Cardiac muscle cell (in vitro differentiated cells and primary cell): ENCODE data around the gene EMC10. TPM values are rescaled to one million over a fixed set of nuclear protein-coding genes. Genes with fewer than 3 reads are reported as not detected.

Experiments
- DNase-seq, 2 donors: peaks; one replicate each; pipeline versions ENCODE4 v3.0.0 to v3.0.0-alpha.2; 2010 to 2017; ENCODE audit warnings: low read depth in 1 of 2, low spot score in 1 of 2
- H3K27ac ChIP-seq: fragments of 200-600 bp; sonication (generic); 2 replicates; pipeline ENCODE4 v1.5.1; 2016
- H3K27me3 ChIP-seq: fragments of 200-600 bp; sonication (generic); 2 replicates; pipeline ENCODE4 v1.6.0; 2016; ENCODE audit warnings: control low read depth
- H3K36me3 ChIP-seq: fragments of 200-600 bp; sonication (generic); 2 replicates; pipeline ENCODE4 v1.5.1; 2016; ENCODE audit warnings: control low read depth
- H3K4me1 ChIP-seq: fragments of 200-600 bp; sonication (generic); 2 replicates; pipeline ENCODE4 v1.8.1; 2017; ENCODE audit warnings: low read depth, mild to moderate bottlenecking, mixed run types
- H3K4me3 ChIP-seq: fragments of 200-600 bp; sonication (generic); 2 replicates; pipeline ENCODE4 v1.5.1; 2016; ENCODE audit warnings: mild to moderate bottlenecking
- H3K9me3 ChIP-seq: fragments of 200-600 bp; sonication (generic); 2 replicates; pipeline ENCODE4 v1.5.1; 2017; ENCODE audit warnings: low read depth, mild to moderate bottlenecking, control low read depth
- polyA plus RNA-seq: library from polyadenylated mRNA; unstranded; fragments of >200 nt; fragmentation: Nextera tagmentation; extraction: Ambion mirVana; gene quantifications from 2 replicates; pipeline ENCODE4 v1.2.1, GENCODE V29; 2016
- total RNA-seq: library from RNA; depleted of rRNA; stranded (reverse); fragments of >200 nt; gene quantifications from 2 replicates; pipeline ENCODE4 v1.2.3, GENCODE V29; 2016
- TF ChIP-seq, protein P1 (sequence below): IDR thresholded peaks from 2 replicates; pipeline ENCODE4 v1.5.1; 2012; ENCODE audit warnings: low read depth, mild to moderate bottlenecking, low read length

EMC10 gene
- total and polyA plus RNA-seq, 2 experiments from 2014 or later: 280 to 308 TPM

DNA sequence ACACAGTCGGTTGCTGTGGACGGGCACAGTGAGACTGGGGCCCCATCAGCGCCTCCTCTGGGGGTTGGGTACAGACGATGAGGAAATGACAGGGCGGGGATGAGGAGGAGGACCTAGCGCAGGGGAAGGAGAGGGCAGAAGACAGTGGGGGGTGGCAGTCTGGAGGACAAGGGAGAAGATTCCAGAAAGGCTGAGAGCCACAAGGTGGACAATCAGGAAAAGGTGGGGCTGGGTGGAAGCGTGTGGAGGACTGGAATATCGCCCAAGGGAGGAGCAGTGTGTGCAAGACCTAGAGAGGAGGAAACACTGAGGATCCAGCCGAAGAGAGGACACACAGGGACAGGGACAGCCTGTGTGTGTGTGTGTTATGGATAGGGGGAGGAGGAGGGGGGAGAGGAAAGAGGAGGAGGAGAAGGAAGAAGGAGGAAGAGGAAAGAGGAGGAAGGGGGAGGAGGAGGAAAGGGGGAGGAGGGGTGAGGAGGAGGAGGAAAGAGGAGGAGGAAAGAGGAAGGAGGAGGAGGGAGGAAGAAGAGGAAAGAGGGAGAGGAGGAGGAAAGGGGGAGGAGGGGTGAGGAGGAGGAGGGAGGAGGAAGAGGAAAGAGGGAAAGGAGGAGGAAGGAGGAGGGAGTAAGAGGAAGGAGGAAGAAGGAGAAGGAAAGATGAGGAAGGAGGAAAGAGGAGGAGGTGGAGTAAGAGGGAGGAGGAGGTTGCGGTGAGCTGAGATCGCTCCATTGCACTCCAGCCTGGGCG lies 16.2 kb downstream of the EMC10 start:
- peak overlapping the region; percentile 81 for H3K27ac ChIP-seq
- DNase-seq: peak in 1 of 2 donors; percentile 38

DNA sequence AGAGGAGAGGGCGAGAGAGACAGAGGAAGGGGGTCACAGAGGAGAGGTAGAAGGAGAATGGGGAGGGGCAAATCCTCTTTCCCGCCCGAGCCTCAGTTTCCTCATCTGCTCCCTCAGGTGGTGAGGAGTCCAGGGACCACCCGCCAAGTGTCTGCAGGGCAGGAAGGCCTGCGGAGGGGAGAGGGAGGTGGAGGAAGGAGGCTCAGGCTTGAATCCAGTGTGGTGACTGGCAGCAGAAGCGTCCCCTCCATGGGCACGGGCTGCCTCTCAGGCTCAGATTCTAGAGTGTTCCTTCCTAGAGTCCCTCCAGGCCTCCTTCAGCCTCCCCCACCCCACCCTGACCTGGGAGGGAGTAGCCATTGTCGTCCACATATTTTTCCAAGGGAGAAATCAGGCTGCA lies 16.9 kb downstream of the EMC10 start:
- Histone ChIP-seq H3K36me3 (peaks cover 27% of the 10 kb centered on the region), H3K27ac (peak overlapping the region; percentile 80), H3K9me3 (no peaks in the 10 kb centered on the region), H3K4me1 (peaks cover 10% of the 10 kb centered on the region), H3K4me3 (peak overlapping the region; percentile 14), H3K27me3 (no peaks in the 10 kb centered on the region)
- DNase-seq: peak in 1 of 2 donors; percentile 36
- TF ChIP-seq, protein P1, sequence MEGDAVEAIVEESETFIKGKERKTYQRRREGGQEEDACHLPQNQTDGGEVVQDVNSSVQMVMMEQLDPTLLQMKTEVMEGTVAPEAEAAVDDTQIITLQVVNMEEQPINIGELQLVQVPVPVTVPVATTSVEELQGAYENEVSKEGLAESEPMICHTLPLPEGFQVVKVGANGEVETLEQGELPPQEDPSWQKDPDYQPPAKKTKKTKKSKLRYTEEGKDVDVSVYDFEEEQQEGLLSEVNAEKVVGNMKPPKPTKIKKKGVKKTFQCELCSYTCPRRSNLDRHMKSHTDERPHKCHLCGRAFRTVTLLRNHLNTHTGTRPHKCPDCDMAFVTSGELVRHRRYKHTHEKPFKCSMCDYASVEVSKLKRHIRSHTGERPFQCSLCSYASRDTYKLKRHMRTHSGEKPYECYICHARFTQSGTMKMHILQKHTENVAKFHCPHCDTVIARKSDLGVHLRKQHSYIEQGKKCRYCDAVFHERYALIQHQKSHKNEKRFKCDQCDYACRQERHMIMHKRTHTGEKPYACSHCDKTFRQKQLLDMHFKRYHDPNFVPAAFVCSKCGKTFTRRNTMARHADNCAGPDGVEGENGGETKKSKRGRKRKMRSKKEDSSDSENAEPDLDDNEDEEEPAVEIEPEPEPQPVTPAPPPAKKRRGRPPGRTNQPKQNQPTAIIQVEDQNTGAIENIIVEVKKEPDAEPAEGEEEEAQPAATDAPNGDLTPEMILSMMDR: no peak

More for the DNA sequence above, 16.2 kb downstream of the EMC10 start:
- H3K4me3 ChIP-seq: peak overlapping the region; percentile 18
- H3K9me3 ChIP-seq: no peaks in the 10 kb centered on the region
- H3K27me3 ChIP-seq: no peaks in the 10 kb centered on the region
- TF ChIP-seq, protein P1: no peak
- H3K36me3 ChIP-seq: peaks cover 27% of the 10 kb centered on the region
- H3K4me1 ChIP-seq: peaks cover 10% of the 10 kb centered on the region

DNA sequence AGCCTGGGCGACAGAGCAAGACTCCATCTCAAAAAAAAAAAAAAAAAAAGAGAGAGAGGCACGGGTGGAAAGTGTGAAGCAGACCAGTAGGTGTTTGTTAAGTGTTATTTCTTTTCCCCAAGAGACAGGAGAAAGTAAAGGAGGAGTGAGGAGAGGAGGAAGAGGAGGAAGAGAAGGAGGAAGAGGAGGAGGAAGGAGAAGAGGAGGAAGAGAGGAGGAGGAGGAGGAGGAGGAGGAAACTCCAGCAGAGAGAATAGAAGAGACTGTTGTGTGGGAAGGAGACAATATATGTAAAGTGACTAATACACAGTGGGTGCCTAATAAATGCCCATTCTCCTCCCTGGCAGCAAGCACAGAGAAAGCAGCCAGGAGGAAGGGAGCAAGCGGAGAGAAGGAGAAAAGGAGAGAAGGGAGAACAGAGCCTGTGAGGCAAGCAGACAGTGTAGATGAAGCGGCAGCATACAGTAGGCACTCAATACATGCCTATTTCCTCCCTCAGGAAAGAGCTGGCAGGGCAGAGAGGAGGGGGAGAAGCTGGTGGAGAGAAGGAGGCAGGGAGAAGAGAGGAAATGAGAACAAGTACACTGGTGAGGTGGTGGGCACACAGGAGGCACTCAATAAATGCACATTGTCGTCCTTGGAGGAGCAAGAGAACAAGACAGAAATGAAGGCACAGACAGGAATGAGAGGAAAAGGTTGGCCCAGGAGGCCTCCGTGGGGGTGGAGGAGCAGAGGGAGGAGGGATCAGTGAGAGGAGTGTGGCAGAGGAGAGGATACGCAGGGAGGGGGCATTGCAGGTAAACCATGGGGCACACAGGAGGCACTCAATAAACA lies 18.1 kb downstream of the EMC10 start:
- H3K36me3 ChIP-seq: peaks cover 35% of the 10 kb centered on the region
- H3K9me3 ChIP-seq: no peaks in the 10 kb centered on the region
- TF ChIP-seq, protein P1: no peak
- H3K27me3 ChIP-seq: no peaks in the 10 kb centered on the region
- peak overlapping the region; percentile 99 for H3K4me3 ChIP-seq
- H3K27ac ChIP-seq: peak overlapping the region; percentile 100
- H3K4me1 ChIP-seq: peaks cover 10% of the 10 kb centered on the region
- peak in 1 of 2 donors; percentile 42 for DNase-seq

DNA sequence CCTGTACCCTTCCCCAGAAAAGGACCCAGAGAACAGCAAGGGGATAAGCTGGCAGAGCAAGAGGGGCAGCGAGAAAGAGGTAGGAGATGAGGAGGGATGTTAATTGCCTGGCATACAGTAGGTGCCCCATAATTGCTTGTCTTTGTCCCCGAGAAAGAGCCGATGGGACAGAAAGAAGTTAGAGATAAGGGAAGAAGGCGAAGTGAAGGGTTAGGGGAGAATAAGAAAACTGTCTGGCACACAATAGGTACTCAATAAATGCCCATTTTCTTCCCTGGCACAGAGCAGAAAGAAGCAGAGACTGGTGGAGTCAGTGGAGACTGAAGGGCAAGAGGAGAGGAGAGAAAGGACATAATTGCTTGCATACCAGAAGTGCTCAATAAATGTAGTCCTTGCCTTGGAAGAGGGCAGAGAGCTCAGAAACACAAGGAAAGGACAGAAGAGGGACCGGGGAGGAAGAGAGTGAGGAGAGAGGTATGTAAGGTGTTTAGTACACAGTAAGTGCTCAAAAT lies 18.8 kb downstream of the EMC10 start:
- peaks cover 32% of the 10 kb centered on the region for H3K36me3 ChIP-seq
- peaks cover 10% of the 10 kb centered on the region for H3K4me1 ChIP-seq
- no peaks in the 10 kb centered on the region for H3K27me3 ChIP-seq
- H3K27ac ChIP-seq: peak overlapping the region; percentile 100
- DNase-seq: peak in 1 of 2 donors; percentile 38
- peak overlapping the region; percentile 99 for H3K4me3 ChIP-seq
- TF ChIP-seq, protein P1: no peak
- H3K9me3 ChIP-seq: no peaks in the 10 kb centered on the region

DNA sequence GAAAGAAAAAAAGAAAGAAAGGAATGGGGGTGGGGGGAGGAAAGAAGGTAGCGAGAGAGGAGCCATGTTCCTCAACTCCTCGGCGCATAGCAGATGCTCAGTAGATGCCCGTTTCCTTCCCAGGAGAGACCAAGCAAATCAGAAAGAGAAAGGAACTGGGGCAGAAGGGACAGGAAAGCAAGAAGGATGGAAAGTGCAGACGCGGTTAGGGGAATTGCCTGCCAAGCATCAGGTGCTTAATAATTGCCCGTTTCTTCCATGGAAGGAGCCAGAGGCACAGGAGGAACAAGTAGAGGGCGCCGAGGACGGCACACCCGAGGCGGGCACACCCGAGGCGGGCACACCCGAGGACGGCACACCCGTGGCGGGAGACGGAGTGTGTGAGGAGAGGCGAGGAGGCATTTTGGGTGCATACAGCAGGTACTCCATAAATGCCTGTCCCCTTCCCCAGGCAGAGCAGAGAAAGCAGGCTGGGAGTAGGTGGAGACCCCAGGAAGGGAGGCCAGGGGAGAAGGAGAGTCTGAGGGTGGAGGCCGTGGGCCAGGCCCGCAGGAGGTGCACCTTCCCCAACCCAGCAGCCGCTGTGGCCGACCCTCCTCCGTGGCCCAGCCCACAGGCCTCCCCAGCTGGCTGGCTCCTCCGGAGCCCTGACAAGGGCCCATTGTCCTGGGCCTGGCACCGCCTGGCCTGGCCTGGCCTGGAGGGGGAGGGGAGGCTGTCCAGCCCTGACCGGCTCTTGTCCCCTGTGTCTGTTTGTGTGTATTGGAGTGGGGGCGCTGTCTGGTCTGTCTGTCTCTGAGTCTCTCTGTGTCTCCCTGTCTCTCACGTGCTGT lies 20.1 kb downstream of the EMC10 start:
- H3K4me3 ChIP-seq: peak overlapping the region; percentile 99
- peaks cover 26% of the 10 kb centered on the region for H3K36me3 ChIP-seq
- peaks cover 12% of the 10 kb centered on the region for H3K4me1 ChIP-seq
- peak overlapping the region; percentile 100 for H3K27ac ChIP-seq
- DNase-seq: peak; percentile 49 to 52
- H3K27me3 ChIP-seq: no peaks in the 10 kb centered on the region
- TF ChIP-seq, protein P1: no peak
- H3K9me3 ChIP-seq: no peaks in the 10 kb centered on the region
